Renal pelvis (tissue), 4 donors: ENCODE data around the gene CFAP20. TPM values are rescaled to one million over a fixed set of nuclear protein-coding genes. Genes with fewer than 3 reads are reported as not detected.
"Not testable (repeated sequence)": the region's sequence is repeated elsewhere in the genome, so short reads cannot be mapped to it uniquely, and the experiment has no call there.

Experiments
- DNase-seq: peaks from one replicate; pipeline ENCODE4 v3.0.0-alpha.2; 2013
- polyA plus RNA-seq, 3 donors: library from polyadenylated mRNA; unstranded; fragments of 120-200 nt; gene quantifications; one replicate each; pipeline ENCODE4 v1.2.1, GENCODE V29; 2013; ENCODE audit not compliant: insufficient read length in 3 of 3

CFAP20 gene
- polyA plus RNA-seq, 3 donors = 59.3 to 69.1 (median 64.6) TPM

DNA sequence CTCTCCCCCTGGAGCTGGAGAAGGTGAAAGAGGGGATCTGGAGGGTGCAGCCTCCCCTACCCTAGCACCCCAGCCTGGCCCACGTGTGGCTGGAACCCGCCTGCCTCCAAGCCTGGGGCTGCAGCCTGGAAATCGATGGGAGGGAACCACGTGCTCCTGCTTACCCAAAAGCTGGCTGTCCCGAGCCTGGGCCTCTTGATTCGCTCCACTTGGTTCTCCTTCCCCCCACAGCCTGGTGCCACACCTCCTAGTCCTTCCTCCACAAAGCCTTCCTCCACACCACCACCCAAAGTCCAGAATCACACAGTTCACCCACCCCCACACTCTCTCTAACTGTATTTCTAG lies 29.3 kb downstream of the CFAP20 start:
- no peak for DNase-seq

DNA sequence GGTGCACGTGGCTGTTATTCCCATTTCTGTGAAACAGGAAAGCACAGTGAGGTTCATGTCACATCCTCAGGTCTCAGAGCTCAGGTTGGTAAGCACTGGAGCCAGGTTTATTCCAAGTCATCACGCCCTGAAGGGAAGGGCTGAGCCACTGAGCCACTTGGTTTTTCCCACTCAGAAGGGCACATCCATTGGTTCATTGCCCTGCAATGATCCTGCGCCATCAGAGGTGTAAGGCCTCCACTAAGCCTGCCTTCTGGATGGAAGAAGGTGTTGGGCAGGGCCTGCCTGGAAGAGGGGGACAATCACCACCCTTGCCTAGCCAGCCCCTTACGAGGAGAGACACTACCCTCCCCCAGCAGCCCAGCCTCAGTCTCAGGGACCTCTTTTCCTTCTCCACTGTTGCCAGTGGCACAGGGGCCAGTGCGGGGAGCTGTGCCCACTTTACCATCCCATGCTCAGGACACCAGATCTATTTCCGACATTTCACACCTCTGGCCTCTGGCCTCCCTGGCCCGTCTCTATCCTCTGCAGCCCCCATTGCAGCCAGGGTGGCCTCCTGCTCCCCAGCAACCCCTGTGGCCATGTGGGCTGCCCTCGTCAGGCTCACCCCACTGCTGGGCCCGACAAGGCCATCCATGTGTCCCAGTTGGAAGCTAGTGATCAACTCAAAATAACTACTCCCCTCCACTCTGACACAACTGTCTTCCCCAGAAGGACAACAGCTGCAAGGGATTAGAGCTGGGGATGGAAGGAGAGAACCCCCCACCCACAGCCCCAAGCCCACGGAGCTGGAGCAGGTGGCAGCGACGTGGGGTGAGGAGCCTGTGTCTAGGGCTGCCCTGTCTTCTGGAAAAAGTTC lies 29.9 kb downstream of the CFAP20 start:
- no peak for DNase-seq

DNA sequence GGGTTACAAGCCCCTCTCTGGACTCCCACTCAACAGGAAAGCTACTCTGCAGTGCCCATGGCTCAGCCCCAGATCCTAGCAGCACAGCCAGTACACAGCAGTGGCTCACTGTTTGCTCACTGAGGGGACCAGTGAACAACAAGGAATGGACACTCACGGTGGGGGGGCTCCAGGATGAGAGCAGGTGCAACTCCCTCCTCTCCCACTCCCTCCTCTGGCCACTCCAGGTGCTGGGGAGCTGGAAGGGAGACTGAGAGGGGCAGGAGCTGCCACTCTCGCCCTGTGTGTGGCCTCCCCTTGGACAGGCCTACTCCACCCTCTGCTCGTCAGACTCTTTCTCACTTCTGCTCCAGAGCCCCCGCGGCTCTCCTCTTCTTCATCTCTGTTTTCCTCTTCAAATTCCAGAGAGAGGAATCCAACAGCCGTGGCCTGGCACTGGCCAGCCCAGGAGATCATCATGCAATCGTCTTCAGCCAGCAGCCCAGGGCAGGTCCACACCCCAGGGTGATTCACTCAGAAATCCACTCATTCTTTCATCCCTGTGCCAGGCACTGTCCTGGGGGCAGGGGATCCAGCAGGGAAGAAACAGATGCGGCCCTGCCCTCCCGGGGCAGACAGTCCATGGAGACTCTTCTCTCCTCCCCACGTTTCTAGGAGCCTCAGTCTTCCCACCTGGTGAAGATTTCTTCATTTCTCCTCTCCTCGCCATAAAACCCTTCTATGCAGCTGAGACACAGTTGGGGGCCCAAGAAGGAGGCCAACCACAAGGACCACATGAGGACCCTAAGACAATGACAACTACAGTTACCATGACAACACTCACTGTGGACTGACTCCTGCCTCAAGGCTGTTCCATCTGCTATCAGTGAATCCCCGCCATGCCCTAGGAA lies 30.7 kb downstream of the CFAP20 start:
- no peak for DNase-seq

DNA sequence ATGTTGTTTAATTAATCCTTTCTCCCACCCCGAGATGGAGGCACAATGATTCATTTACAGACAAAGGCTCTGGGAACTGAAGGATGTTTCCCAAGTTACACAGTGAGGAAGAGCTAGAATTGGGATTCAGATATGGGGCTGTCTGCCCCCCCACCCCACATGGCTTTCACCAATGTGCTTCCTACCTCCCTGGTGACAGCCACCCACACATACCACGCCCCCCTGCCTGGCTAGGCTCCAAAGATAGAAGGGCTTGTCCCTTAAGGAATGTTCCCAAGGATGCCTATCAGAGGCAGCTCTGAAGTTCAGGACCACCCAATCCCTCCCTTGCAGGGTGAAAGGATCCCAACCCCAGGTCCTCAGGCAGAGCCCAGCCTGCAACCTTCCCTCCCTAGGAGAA lies 32.9 kb downstream of the CFAP20 start:
- DNase-seq = no peak

DNA sequence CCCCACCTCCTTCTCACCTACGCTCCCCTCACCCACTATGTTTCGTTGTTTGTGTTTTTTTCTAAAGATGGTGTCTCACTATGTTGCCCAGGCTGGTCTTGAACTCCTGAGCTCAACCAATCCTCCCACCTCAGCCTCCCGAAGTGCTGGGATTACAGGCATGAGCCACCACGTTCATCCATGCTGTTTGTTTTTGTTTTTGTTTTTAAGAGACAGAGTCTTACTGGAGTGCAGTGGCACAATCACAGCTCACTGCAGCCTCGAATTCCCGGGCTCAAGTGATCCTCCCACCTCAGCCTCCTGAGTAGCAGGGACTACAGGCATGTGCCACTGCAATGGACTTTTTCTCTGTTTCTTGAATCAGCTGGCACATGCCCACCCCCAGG lies 33.6 kb downstream of the CFAP20 start:
- not testable (repeated sequence) for DNase-seq

DNA sequence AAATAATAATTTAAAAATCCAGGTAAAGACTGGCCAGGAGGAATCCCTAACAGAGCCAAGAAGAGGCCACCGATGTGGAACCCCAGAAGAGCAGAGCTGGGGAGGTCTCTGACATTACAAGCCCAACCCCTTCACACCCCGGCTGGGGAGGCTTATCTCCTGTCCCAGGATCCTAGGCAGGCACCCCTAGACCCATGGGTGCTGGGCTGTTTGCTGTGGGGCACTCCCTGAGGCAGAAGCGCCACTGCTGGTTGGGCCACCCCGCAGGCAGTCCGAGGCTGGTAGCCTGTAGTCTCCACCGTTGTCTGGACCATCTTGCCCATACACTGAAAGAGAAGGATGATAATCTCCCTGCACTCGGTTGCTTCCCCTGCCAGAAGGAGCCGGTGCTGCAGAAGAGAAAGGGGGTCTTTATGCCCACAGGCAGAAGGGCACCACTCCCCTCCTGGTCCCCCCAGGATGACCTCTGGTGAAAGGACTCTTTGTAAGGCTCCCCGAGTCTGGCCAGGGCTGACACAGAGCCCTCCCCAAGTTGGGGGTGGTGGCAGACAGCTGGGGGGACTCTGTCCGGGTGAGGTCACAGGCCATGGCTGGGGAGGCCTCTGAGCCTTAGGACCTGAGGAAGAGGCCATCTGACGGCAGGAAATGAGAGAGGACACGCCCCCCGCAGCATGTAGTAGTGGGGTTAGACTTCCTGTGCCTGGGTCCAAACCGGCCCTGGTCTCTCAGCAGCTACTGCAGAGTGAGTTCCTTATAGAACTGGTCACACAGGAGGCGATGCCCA lies 34.2 kb downstream of the CFAP20 start:
- no peak for DNase-seq

DNA sequence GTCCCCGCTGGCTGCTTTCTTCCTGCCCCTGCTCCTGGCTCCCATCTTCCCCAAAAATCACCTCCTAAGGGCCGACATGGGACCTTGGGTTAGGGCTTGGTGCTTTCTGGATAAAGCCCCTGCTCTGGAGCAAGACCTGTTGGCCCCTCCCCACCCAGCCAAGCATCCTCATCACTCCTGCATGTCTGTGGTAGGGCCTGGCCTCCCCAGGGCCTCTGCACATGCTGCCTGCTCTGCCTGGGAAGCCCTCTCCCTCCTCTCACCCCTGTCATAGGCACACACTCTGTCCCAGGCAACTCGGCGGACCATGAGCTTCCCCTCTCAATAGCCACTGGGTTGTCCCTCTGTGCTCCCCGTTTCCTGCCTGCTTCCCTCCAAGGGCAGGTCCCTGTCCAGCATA lies 35.2 kb downstream of the CFAP20 start:
- DNase-seq = no peak

DNA sequence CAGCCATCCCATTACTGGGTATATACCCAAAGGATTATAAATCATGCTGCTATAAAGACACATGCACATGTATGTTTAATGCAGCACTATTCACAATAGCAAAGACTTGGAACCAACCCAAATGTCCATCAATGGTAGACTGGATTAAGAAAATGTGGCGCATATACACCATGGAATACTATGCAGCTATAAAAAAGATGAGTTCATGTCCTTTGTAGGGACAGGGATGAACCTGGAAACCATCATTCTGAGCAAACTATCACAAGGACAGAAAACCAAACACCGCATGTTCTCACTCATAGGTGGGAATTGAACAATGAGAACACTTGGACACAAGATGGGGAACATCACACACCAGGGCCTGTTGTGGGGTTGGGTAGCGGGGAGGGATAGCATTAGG lies 38.8 kb downstream of the CFAP20 start:
- DNase-seq = not testable (repeated sequence)

DNA sequence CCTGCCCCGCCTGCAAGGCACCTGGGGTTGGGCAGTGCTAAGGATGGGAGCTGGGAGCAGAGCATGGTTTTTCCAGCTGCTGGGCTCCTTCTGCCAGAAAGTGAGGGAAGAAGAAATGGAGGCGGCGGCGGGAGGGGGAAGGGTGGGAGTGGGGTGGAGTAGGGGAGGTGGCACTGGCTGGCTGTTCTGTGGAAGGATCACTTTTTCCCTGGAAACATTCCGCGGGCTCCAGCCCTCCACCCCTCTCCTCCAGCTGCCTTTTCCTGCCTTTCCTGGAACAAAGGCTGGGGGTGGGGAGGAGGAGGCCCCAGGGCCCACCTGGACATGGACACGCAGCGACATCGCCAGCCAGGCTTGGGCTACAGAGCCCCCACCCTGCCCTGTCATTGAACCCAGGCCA lies 41.1 kb downstream of the CFAP20 start:
- no peak for DNase-seq

DNA sequence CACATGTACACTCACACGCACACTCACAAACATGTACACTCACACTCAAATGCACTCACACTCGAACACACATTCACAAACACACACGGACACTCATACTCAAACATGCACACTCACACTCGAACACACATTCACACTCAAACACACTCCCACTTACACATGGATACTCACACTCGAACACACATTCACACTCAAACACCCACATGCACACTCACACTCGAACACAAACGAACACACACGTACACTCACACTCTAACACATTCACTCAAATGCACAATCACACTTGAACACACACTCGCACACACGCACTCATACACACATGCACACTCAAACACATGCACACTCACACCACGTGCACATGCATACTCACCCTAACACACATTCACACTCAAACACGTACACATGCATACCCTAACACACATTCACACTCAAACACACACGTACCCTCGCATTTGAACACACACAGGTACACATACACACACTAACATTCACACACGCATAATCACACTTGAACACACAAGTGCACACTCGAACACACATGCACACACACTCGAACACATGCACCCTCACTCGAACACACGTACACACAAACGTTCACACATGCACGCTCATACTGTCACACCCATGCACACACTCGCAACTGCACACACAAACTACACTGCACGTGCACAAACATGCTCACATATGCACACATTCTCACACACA lies 41.8 kb downstream of the CFAP20 start:
- DNase-seq = no peak

DNA sequence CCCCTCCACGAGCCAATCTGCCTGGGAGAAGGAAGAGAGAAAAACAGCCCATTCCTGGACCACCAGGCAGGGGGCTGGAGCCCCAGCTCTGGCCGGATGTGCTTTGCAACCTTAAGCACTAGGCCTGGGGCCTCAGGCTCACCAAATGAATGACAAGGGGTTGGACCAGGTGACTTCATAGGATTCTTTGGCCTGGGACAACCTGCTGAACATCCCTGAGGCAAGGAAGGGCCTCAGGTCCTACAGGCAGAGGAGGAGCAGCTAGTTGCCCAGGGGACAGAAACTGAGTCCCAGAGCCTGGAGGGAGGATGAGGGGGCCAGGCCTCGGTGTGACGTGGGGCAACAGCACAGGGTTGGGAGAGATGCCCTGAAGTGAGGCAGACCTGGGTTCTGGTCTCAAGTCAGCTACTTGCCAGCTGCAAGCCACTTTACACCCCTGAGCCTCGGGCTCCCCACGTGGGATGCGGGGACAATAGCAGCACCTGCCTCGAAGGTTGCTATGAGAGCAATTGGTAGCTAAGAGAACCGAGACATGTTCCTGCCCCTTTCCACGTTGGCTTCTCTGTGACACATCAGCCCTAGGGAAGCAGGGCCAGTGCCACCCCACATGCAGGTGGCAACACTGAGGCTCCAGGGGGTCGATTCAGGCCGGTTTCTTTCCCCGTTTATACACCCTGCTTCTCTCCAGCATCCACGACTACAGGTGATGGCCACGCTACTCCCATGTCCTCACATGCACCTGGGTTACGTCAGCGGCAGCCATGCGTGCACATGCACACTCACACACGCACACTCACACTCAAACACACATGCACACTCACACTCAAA lies 42.6 kb downstream of the CFAP20 start:
- DNase-seq = no peak

DNA sequence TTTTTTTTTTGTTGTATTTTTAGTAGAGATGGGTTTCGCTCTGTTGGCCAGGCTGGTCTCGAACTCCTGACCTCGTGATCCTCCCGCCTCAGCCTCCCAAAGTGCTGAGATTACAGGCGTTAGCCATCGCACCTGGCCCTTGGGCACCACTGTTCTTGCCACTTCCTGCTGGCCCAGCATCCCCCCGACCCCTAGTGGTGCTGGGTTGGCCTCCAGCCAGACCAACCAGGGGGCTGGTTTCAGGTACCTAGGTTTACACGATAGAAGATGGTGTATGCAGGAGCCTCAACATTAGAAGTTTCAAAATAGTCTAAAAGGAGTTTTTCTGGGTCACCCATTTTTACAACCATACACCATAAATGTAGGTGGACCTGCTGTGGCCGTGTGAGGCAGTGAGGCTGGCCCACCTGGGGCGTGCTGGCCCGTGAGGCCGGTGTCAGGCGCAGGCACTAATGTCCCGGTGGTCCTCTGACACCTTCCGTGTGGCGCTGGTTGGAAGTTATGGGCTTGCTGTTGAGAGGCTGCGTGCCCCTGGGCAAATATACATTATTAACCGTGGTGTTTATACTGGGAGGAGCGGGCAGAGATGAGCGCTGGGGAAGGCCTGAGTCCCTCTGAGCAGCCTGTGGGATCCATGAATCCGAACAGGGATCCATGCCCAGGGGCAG lies 43.5 kb downstream of the CFAP20 start:
- no peak for DNase-seq

DNA sequence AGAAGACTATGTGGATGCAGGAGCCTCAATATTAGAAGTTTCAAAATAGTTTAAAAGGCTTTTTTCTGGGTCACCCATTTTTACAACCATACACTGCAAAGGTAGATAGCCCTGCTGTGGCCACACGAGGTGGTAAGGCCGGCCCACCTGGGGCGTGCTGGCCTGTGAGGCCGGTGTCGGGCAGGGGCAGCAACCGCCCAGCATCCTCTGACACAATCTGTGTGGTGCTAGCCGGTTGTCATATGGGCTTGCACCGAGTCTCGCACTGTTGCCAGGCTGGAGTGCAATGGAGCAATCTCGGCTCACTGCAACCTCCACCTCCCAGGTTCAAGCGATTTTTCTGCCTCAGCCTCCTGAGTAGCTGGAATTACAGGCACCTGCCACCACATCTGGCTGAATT lies 44.0 kb downstream of the CFAP20 start:
- no peak for DNase-seq

DNA sequence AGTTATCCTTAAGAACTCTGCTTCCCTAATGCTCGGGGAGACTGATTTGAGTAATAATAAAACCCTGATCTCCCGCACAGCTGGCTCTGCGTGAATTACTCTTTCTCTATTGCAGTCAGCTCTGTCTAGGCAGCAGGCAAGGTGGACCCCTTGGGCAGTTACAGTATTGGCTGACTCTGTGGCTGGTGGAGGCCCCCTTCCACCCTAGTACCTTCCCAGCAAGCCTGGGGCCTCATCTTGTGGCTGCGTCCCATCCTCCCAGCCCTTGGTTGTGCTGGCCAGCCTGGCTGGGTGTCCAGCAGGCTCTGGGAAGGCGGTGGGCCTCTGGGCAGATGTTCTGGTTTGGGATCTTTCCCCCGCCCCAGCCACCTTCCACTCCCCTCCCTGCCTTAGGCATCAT lies 44.5 kb downstream of the CFAP20 start:
- DNase-seq = no peak

DNA sequence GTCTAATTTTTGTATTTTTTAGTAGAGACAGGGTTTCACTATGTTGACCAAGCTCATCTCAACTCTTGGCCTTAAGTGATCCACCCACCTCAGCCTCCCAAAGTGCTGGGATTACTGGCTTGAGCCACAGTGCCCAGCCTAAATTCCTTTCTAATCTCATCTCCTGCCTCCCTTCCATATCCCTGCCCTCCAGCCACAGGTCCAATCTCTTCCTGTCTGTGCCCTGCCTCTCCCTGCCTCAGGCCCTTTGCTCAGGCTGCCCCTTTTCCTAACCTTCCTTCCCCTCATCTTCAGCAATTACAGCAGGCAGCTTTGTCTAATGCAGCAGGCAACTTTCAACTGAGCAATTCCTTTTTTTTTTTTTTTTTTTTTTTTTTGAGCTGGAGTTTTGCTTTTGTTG lies 46.8 kb downstream of the CFAP20 start:
- no peak for DNase-seq

DNA sequence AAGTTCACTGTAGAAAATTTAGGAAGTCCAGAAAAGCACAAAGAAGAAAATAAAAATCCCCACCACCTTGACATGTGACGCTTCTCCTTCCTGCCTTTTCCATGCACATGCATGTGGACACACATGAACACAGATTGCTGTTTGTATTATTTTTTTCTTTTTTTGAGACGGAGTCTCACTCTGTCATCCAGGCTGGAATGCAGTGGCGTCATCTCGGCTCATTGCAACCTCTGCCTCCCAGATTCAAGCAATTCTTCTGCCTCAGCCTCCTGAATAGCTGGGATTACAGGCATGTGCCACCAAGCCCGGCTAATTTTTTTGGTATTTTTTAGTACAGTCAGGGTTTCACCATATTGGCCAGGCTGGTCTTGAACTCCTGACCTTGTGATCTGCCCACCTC lies 48.5 kb downstream of the CFAP20 start:
- not testable (repeated sequence) for DNase-seq

DNA sequence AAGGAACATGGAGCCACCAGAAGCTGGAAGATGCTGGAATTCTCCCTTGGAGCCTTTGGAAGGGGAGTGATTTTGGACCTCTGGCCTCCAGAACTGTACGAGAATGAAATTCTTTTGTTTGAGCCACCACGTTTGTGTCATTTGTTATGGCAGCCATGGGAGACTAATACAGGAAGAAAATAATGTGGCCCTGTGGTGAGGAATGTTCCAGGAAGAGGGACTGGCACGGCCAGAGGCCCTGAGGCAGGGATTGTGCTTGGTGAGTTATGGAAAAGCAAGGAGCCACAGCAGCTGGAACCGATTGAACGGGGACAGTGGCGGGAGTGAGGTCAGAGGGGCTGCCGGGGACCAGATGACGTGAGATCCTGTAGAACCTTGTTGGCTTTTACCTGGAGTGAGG lies 51.4 kb downstream of the CFAP20 start:
- no peak for DNase-seq

DNA sequence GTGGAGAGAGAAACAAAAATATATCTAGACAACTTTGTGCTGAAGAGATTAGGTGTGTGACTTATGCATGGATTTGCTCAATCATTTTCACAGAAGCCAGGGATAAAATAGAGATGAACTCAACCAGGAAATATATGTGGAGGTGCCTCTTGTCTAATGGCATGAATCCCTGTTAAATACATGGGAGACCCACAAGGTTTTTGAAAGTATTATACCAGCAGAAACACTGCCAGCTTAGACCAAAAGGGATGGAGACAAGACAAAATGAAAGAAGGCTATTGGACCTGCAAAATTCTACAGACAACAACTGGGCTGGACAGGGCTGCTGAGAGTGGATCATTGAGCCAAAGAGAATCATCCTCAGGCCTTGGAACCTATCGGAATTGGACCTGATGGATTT lies 52.7 kb downstream of the CFAP20 start:
- DNase-seq = no peak

DNA sequence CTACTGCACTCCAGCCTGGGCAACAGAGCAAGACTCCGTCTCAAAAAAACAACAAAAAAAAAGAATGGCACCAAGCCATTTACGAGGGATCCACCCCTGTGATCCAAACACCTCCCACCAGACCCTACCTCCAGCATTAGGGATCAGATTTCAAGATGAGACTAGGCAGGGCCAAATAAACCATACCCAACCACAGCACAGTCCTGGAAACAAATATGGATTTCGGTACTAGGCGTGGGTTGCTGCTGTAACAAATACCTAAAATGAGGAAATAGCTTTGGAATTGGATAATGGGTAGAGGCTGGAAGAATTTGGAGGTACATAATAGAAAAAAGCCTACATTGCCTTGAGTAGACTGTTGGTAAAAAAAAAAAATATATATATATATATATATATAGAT lies 54.5 kb downstream of the CFAP20 start:
- no peak for DNase-seq

DNA sequence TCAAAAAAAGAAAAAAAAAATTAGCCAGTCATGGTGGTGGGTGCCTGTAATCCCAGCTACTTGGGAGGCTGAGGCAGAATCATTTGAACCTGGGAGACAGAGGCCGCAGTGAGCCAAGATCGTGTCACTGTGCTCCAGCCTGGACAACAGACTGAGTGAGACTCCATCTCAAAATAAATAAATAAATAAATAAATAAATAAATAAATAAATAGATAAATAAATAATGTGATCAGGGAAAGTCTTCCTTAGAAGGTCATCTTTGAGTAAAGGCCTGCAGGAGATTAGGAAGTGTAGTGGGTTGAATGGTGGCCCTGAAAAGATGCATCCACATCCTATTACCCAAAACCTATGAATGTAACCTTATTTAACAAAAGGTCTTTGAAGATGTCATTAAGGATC lies 56.1 kb downstream of the CFAP20 start:
- not testable (repeated sequence) for DNase-seq
